LHCN-M2 (cell line): ENCODE results near the gene GOLGA8N. TPM values are rescaled to one million over a fixed set of nuclear protein-coding genes. Genes with fewer than 3 reads are reported as not detected.
"Not testable (repeated sequence)": the region's sequence is repeated elsewhere in the genome, so short reads cannot be mapped to it uniquely, and the experiment has no call there.

ENCODE experiments used
- DNase-seq: peaks from one replicate; pipeline ENCODE4 v3.0.0-alpha.2; 2012; ENCODE audit warnings: low read depth
- polyA plus RNA-seq: library from polyadenylated mRNA; unstranded; fragments of >200 nt; gene quantifications from one replicate; pipeline ENCODE4 v1.2.1, GENCODE V29; 2012; ENCODE audit warnings: missing spikeins
- total RNA-seq: library from RNA; depleted of rRNA; stranded (reverse); fragments of >200 nt; gene quantifications from 2 replicates; pipeline ENCODE4 v1.2.3, GENCODE V29; 2014; rRNA removed

Gene GOLGA8N
- 2.6 and 2.8 TPM in 2 replicates for total RNA-seq
- 1.3 TPM for polyA plus RNA-seq

DNA sequence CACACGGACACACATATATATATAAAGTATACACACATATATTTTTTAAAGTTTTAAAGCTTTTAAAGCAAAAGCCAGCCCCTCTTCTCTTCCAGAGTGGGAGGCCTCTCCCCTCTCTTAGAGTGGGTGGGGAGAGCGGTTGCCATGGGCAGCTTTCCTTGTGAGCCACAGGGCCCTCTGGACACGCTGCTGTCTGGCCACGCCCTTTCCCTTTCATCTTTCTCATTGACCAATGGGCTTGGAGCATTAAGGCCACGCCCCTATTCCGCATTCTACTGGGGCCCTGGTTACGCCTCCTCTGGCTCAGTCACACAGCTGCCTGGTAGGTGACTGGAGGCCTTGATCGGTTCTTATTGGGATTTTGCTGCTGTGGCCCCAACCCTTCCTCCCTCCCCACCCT, at the start of gene GOLGA8N:
Gene GOLGA8N (plus strand): TSS at position 306 of the 400 bp plus-strand sequence.
- DNase-seq = not testable (repeated sequence)

DNA sequence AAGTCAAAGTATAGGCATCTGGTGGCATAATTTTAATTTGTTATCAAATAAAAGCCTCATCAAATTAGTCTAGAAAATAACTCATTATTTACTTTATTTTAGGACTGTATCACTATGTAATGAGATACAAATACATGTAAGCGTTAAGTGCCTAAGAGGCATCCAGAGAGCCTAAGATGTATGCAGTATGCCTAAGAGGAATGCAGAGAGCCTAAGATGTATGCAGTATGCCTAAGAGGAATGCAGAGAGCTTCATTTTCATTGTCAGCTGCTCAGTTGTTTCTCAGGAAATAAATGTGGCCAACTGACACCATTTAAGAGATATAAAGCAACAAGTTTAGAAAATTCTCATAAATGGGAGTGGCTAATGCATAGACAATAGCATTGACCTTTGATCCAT, 49.8 kb upstream of the GOLGA8N start:
- not testable (repeated sequence) for DNase-seq

DNA sequence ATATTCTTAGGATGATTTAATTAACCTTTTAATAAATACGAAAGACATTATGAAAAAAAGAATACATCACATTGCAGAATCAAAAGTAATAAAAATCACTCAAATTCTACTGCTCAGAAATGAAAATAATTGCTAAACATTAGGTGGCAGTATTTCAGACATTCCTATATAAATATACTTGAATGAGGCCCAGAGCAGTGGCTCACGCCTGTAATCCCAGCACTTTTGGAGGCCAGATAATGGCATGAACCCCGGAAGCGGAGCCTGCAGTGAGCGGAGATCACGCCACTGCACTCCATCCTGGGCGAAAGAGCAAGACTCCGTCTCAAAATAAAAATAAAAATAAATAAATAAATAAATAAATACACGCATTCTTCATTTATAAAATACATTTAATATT, 48.1 kb upstream of the GOLGA8N start:
- not testable (repeated sequence) for DNase-seq

DNA sequence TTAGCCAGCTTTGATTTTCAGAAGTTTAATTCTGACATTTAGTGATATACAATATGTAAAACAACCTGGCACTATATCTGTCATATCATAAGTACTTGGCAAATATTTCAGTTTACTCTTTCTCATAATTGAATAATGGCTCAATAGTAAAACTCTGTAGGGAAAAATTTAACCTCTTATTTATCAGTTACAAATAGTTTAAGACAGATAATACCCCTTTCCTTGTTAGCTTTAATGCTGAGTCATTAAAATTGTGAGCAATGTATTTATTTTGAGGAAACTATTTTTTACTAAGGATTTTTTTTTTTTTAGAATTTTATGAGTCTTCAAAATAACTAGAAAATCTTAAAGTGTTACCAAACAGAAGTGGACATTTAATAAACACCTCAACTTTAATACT, 38.7 kb upstream of the GOLGA8N start:
- DNase-seq = not testable (repeated sequence)

DNA sequence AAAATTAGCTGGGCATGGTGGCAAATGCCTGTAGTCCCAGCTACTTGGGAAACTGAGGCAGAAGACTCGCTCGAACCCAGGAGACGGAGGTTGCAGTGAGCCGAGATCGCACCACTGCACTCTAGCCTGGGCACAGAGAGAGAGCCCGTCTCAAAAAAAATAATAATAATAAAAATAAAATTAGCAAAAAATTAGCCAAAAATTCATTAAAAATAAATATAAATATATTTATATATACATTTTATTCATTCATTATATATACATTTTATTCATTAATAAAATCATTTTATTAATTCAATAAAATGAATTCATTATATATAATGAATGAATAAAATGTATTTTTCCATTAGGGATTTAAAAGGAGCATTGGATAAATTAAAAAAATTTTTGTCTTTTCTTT, 31.1 kb upstream of the GOLGA8N start:
- DNase-seq = not testable (repeated sequence)

DNA sequence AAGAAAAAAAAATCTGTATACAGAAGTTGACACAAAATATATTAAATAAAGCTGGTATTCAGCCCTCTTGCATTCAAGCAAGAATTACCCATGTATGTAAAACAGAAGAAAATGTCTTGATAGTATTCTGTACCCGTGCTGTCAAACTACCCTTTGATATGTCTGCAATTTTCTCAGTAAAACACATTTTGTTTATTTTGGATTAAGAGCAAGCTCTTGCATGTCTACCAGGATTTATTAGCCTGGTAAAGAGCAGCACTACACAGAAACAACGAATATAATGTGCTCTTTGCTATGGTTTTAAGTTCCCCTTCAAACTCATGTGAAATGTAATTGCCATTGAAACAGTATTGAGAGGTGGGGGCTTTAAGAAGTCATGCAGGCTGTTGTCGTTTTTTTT, 24.3 kb upstream of the GOLGA8N start:
- not testable (repeated sequence) for DNase-seq

DNA sequence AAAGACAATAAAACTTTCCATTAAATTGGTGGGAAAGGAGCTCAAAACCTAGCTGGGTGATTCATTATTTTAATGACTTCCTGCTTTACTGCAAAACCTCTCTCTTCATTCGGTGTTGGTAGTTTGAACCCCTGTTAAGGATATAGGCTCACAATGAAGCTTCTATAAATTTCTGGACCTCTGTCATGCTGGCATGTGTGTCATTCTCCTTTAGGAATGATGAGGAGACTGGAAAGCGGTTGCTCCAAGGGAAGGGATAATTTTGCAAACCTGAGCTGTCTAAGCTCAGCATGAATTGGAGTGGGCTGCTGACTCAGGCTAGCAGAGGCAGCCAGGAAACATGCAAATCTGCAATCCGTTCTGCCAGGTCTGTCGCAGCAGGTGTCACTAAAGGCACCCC, 14.8 kb upstream of the GOLGA8N start:
- DNase-seq = not testable (repeated sequence)

DNA sequence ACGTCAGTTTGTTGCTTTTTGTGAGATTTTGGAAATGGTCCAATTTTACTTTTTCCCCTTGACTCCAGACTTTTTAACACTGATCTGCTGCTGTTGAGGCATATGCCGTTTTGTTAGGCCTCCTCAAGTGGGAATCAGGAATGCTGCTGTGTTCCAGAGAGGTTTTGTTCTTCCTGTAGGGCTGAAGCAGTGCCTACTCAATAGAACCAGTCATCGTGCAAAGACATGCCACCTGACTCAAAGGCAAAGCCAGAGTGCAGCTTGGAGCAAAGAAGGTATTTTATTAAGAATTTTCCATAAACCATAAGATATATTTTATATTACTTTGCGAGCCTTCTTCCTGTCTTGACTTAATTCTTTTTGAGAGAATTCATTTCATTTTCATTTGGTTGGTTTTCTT, 7.4 kb upstream of the GOLGA8N start:
- not testable (repeated sequence) for DNase-seq

DNA sequence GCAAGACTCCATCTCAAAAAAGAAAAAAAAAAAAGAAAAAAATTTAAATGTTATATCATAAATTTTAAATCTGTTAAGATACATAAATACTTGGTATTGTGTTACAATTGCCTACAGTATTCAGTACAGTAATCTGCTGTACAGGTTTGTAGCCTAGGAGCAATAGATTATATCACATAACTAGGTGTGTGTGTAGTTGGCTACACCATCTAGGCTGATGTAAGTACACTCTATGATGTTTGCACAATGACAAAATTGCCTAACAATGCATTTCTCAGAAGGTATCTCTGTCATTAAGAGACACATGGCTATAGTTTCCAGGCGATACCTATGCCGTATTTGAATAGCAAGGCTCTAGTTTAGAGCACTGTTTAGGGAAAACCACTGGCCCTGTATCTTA, 16.3 kb downstream of the GOLGA8N start:
- DNase-seq = not testable (repeated sequence)

DNA sequence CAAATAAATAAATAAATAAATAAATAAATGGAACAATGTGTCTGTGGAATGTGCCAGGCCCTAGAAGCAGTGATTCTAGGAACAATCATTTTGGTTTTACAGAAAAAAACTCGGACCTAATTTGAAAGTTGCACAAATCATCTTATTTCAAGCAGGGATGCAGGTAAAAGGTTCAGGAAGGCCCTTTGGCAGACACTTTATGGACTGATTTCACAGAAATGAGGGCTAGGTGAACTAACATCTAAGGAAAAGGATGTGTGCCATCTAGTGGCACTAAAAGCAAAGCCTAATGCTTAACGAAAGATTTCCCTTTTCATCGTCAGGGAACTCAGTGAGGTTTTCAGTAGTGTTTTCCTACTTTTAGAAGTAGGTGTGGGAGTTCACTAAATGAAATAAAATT, 17.5 kb downstream of the GOLGA8N start:
- DNase-seq = peak; percentile 55

DNA sequence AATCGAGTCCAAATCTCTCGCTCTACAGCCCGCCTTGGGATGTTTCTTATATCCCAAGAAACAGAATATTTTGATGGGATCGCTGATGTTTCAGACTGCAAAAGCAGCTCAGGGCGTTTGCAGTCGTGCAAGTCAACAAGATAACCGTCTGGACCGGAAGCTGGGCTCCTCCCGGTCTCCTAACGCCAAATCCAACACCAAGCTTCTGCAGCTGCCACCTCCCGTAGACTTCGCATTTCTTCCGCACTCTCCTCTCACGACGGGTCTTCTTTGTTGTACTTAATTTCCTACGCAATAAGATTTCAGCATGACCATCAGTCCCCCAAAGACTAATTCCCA, 21.4 kb downstream of the GOLGA8N start:
- not testable (repeated sequence) for DNase-seq

DNA sequence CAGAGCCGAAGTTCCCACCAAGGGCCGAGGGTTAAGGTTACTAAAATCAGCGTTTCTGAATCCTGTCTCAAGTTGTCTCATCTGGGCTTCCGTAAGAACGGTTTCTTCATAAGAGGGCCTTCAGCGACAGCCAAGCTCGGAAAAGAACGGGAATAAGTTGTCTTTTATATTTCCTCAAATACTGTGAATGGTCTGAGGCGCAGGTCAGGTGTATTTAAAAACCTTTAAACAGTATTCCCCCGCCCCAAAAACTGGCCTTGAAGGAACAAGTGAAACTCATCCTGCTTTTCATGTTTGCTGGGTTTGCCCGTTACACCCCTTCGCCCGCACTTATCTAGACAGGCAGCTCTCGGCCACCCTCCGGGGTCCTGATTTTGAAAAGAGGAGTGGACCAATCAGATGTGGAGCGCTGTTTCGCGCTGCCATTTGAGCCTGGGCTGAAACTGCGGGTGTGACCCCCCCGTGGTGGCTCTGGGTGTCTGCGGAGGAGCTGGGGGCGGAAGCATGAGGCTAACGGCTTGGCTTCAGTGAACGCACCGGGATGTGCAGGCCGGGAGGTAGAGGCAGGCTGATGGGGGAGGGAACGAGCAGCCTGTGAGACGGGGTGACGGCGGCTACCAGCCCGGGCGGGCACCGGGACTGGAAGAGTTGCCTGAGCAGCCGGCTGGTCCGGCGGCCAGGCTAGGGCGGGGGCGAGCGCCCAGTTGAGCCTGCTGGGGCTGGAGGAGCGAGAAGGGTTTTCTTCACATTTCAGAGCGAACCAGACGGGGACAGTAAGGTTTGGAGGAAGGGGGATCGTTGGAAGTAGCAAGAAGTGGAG, 22.0 kb downstream of the GOLGA8N start, which contains the start of gene ARHGAP11A:
Gene ARHGAP11A (plus strand): TSS at position 454 of the 820 bp plus-strand sequence. CDS start 708 bp downstream, outside the sequence.
- DNase-seq = peak; percentile 83

DNA sequence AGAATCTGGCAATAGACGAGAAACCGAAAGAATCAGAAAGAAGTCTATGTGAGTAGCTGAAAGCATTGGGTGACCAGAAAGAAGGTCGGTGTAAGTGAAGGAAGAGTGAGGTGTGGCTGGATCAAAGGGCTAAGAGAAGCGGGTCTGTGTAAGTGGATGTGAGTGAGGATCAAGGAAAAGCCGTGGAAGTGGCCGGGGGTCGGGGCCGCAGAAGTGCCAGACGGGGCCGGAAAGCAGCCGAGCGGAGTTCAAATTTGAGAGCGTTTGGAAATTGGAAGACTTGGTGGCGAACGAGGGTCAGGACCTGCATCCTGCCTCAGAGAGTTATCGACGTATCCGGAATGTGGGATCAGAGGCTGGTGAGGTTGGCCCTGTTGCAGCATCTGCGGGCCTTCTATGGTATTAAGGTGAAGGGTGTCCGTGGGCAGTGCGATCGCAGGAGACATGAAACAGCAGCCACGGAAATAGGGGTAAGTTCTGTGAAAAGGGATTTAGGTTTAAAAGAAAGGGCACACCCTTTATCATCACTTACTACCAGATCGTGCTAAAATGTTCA, 22.7 kb downstream of the GOLGA8N start:
- not testable (repeated sequence) for DNase-seq

DNA sequence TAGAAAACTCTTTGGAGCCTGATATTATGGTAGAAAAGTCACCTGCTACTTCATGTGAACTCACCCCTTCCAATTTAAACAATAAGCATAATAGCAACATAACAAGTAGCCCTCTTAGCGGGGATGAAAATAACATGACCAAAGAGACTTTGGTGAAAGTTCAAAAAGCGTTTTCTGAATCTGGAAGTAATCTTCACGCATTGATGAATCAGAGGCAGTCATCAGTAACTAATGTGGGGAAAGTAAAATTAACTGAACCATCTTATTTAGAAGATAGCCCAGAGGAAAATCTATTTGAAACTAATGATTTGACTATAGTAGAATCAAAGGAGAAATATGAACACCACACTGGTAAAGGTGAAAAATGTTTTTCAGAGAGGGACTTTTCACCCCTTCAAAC, 43.2 kb downstream of the GOLGA8N start:
- no peak for DNase-seq

DNA sequence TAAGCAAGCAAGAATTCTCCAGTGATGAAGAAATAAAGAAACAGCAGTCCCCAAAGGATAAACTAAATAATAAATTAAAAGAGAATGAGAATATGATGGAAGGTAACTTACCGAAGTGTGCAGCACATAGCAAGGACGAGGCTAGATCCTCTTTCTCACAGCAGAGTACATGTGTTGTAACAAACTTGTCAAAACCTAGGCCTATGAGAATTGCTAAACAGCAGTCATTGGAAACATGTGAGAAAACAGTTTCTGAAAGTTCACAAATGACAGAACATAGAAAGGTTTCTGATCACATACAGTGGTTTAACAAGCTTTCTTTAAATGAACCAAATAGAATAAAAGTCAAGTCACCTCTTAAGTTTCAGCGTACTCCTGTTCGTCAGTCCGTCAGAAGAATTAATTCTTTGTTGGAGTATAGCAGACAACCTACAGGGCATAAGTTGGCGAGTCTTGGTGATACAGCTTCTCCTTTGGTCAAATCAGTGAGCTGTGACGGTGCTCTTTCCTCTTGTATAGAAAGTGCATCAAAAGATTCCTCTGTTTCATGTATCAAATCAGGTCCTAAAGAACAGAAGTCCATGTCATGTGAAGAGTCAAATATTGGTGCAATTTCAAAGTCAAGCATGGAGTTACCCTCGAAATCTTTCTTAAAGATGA, 43.8 kb downstream of the GOLGA8N start:
- no peak for DNase-seq

DNA sequence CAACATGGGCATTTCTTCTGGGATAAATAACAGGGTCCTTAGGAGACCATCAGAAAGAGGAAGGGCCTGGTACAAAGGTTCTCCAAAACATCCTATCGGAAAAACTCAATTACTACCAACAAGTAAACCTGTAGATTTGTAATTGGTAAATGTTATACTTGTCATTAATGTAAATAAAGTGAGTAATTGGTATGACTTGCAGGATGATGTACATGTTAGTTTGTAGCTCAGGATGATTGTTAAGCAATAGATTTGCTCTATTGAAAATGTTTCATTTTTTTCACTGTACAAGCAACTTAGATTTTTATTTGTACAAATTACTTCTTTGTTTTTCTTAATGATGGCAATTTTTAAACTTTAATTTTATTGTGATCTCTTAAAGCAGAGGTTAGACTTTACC, 44.4 kb downstream of the GOLGA8N start:
- DNase-seq = no peak

DNA sequence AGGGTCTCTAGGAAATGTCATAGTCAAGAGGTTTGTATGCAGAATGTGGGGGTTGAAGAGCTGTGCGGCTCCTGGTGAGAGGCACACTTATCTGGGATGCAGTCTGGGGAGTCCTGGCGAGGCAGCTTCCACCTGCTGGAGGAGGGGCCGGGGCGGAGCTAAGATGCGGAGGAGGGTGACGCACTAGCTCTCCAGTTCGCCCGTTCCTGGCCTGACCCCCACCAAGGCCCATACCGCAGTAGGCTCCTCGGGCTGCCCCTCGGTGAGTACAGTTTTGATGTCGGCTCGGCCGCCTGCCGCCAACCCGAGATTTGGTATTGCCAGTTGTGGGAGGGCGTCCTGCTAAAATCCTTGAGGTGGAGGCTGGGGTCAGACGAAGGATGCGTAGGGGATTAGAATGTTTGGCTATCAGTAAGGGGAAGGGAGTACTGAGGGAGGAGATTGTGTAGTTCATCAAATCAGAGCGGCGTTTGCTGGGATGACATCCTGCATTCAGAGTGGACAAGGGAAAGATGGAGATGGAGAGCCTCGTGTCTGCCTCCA, 48.3 kb downstream of the GOLGA8N start, which contains the start of gene SCG5:
Gene SCG5 (plus strand): TSS at position 194 of the 543 bp plus-strand sequence. CDS start 1,883 bp downstream, outside the sequence.
- no peak for DNase-seq

DNA sequence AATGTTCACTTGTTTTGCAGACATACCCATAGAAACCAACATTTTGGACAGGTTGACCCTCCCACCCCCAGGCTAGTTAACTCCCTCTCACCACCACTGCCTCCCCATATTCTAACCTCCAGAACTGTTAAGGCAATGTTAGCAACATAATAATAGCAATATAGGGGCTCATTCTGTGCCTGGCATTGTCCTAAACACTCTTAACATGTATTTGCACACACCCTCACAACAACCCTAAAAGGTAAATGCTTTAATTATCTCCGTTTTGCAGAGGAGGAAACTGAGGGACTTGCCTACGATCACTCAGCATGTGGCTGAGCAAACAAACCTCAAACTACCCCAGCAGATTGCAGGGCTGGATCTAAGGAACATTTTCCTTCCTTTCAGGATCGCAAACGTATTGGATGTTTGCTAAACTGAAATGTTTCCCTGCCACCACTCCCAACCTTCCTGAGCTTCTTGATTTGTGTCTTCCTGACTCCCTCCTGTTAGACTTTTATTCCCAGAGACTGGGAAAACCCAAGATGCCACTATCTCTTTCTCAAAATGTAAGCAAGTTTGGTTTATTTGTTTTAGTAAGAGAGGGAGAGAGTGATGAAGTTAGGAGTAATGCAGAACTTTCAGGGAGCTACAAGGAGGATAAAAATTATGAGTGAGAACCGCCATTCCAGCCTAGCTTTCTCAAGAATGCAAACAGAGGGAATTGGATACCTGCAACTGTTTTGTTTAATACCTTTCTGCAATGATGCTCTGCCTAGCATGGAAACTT, 49.6 kb downstream of the GOLGA8N start:
- DNase-seq = no peak

DNA sequence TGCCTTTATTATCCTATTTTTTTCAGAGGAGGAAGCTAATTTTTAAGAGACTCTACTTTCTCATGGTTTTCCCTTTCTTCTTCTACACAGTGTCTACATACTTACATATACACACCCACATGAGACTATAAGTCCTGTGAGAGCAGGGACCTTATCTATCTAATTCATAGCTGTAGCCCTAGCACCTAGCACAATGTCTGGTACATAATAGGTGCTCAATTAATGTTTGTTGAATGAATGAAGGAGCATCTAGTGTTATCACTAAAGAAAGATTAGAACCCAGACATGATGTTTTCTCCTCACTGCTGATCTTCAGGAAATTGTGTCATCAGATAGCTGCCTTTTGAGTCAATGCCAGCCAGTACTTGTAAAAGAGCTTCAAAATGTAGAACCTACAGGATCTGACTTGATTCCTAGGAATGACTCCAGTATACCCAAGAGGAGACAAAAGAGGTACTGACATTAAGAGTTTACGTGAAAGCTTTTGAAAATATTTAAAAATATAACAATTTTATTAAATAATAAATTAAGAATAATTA, 50.7 kb downstream of the GOLGA8N start:
- no peak for DNase-seq

DNA sequence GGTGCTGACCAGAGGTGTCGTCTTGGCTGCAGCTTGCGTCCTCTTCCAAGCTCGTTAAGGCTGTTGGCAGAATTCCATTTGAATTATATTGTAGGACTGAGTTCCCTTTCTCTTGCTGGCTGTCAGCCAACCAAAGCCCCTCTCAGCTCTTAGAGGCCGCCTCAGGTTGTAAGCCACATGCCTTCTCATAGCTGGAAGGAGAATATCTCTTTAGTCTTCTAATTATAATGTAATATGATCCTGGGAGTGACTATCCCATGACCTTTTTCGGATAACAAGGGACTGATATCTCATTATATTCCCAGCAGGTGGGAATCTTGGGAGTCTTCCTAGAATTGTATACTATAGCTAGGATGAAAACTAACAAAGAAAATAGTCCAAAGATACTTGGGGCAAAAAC, 53.0 kb downstream of the GOLGA8N start:
- DNase-seq = no peak

DNA sequence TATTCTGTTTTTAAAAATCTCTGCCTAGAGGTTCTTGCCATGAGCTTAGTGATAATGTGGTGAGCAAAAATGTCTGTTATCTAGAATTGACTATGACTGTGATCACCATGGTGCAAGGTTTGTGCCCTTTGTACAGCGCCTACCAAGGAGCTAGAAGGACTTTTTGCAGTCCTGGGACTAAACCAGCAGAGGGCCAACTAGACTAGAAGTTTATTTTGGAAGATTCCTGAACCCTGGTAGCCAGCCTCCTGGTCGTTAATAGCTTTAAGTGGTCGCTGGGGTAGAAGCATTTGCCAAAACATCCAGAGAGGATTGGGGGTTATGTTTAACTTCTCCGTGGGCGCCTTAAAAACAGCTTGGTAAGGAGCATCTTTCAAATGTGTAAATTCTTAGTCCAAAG, 56.1 kb downstream of the GOLGA8N start:
- peak; percentile 48 for DNase-seq
